Stimulated activated CD4-positive, alpha-beta T cell treated with anti-CD3 and anti-CD28 coated beads, Interleukin-15, amount 100 ng/mL, for 1 hour (primary cell): ENCODE data around the gene MAPKBP1.
A peak's percentile ranks its signal among the peaks of the same experiment; 100 is the strongest.
"Not testable (repeated sequence)": the region's sequence is repeated elsewhere in the genome, so short reads cannot be mapped to it uniquely, and the experiment has no call there.

Experiments used
- DNase-seq, 2 donors: peaks; one replicate each; pipeline ENCODE4 v3.0.0-alpha.2; 2020; ENCODE audit warnings: low read depth in 1 of 2, low spot score in 1 of 2

MAPKBP1 gene, protein sequence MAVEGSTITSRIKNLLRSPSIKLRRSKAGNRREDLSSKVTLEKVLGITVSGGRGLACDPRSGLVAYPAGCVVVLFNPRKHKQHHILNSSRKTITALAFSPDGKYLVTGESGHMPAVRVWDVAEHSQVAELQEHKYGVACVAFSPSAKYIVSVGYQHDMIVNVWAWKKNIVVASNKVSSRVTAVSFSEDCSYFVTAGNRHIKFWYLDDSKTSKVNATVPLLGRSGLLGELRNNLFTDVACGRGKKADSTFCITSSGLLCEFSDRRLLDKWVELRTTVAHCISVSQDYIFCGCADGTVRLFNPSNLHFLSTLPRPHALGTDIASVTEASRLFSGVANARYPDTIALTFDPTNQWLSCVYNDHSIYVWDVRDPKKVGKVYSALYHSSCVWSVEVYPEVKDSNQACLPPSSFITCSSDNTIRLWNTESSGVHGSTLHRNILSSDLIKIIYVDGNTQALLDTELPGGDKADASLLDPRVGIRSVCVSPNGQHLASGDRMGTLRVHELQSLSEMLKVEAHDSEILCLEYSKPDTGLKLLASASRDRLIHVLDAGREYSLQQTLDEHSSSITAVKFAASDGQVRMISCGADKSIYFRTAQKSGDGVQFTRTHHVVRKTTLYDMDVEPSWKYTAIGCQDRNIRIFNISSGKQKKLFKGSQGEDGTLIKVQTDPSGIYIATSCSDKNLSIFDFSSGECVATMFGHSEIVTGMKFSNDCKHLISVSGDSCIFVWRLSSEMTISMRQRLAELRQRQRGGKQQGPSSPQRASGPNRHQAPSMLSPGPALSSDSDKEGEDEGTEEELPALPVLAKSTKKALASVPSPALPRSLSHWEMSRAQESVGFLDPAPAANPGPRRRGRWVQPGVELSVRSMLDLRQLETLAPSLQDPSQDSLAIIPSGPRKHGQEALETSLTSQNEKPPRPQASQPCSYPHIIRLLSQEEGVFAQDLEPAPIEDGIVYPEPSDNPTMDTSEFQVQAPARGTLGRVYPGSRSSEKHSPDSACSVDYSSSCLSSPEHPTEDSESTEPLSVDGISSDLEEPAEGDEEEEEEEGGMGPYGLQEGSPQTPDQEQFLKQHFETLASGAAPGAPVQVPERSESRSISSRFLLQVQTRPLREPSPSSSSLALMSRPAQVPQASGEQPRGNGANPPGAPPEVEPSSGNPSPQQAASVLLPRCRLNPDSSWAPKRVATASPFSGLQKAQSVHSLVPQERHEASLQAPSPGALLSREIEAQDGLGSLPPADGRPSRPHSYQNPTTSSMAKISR (N-terminal part only)

DNA sequence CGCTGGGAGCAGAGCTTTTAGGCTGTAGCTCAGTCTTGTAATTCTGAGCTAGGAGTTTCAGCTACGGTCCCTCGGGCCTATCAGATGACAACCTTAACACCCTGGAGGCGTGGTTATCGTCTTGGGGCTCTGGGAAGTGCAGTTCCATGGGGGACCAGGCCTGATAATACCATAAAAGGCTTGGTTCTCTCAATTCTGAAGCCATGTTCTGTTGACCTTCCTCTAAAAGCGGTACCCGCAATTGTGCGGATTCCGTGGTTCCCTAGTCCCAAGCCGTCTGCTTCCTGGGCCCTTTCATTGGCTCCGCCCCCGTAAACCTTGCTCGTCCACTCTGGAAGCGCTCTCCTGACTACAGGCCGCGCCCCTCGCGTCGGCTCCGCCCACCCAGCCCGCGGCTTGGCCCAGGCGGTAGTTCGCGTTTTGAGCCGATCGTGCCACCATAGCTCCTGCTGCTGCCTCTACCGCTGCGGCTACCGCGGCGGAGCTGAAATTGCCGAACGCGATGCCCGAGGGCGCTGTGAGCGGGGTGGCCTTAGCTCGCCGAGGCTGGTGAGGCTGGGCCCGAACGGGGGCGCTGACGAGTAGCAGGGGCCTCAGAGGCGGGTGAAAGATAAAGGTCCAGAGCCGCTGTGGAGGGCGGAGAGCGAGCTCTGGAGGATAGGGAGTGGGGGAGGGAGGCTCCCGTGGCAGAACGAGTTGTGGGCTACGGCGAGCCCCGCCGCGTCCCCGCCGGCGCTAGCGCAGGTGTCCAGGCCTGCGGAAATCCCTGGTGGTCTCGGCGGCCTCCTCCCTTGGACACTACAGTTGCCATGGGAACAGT, at the start of gene MAPKBP1:
MAPKBP1 (plus strand) TSS at position 423 of the 820 bp plus-strand sequence. CDS start 792 bp downstream, outside the sequence.
- DNase-seq, result peak; percentile 93 to 94

DNA sequence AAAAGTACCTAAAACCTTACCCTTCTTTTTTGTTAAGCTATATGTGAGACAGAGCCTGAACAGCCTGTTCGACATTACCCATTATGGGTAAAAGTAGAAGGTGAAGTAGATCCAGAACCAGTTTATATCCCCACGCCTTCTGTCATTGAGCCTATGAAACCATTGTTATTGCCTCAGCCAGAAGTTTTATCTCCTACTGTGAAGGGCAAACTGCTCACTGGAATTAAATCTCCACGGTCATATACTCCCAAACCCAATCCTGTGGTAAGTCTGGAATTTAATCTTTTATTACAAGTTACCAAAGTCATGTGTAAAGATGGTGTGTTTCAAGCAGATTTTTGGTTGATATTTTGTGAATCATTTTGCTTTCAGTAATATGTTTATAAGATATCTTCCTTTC, 47.1 kb upstream of the MAPKBP1 start:
- DNase-seq, result no peak

DNA sequence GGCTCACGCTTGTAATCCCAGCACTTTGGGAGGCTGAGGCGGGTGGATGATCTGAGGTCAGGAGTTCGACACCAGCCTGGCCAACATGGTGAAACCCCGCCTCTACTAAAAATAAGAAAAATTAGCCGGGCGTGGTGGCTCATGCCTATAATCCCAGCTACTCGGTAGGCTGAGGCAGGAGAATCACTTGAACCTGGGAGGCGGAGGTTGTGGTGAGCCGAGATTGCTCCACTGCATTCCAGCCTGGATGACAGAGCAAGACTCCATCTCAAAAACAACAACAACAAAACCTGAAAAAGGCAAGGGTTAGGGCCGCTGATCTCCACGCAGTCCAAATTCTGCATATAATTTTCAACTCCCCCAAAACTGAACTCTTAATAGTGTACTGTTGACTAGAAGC, 46.2 kb upstream of the MAPKBP1 start:
- not testable (repeated sequence) for DNase-seq

DNA sequence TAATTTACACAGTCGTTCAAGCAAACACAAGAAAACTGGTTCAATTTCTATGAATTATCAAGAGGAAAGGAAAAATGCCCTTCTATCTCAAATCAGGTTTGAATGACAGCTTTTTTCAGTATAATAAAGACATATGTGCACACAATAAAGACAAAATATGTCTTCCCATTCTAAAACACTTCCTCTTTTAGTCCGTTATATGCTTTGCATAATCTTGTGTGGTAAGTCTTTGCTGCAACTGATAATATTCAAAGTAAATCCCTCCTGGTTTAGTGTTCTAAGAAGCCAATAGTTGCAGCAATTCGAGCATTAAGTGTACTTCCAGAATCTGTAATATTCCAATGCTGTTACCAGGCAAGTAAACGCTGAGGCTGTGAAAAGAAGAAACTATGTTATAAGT, 43.7 kb upstream of the MAPKBP1 start:
- DNase-seq, result no peak

DNA sequence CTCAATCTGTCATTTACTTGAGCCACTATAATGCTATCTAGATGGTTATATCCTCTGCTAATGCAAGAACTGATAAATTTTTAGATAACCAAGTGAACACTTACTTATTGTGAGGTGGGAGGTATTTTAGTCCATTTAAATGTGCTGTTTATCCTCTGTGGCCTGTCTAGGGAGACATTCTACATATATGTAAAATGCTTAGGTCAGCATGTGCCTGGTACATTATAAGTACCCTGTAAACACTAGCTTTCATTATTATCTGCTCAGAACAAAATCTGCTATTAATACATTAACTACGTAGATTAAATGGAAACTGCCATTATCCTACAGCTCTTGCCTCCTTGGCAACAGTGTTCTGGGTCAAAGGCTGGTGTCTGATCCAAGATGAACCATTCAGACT, 41.8 kb upstream of the MAPKBP1 start:
- DNase-seq, result no peak

DNA sequence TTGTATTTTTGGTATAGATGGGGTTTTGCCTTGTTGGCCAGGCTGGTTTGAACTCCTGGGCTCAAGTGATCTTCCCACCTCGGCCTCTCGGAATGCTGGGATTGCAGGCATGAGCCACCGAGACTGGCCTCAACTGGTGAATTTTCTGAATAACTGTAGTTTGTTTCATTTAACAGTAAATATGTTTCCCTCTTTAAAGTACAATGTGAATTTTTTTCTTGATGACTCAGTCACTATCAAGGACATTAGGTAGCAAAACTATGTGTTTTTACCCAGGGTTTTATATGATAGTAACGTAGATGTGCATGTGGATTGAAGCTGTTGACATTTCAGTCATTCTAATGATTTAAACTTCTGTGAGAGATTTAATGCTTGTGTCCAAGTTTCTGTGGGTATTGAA, 40.2 kb upstream of the MAPKBP1 start:
- DNase-seq, result no peak

DNA sequence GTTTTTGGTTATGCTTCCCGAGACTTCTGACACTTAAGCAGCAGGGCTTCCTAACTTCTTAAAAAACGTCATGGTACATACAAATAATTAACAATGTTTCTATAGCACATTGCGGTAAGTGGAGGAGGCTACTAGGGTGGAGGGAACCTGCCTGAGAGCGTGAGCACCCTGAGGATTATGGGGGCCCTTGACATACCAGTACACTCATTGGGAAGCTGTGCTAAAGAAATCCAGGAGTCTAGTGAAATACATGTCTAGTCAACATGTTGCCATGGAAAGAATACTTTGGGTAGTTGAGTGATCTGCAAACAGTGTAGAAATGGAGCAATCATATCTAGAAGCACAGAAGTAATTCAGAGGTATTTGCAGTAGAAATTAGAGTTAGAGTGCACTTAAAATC, 39.2 kb upstream of the MAPKBP1 start:
- no peak for DNase-seq

DNA sequence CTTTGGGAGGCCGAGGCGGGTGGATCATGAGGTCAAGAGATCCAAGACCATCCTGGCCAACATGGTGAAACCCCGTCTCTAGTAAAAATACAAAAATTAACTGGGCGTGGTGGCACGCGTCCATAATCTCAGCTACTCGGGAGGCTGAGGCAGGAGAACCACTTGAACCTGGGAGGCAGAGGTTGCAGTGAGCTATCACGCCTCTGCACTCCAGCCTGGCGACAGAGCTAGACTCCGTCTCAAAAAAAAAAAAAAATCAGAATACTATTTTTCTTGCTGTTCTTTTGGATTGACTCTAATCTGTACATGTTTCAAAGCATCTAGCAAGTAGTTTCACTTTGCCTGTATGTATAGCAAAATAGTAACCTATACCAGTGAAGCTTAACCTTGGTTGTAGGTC, 38.8 kb upstream of the MAPKBP1 start:
- not testable (repeated sequence) for DNase-seq

DNA sequence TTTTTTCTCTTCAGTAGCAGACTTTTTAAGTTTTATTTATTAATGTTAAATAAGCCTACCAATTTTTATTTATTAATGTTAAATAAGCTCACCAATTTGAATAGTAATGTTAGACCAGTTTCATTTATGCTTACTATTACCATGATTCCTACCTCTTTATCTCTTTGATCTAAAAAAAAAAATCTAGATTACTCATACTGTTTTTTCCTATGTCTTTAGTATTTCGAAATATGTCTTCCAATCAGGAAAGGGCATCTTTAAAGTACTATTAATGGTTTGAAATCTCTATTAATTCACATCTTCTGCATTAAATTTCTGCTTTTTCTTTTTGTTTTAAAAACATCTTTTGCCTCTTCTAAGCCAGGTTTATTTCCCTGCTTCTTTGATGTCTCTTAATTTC, 27.5 kb upstream of the MAPKBP1 start:
- no peak for DNase-seq

DNA sequence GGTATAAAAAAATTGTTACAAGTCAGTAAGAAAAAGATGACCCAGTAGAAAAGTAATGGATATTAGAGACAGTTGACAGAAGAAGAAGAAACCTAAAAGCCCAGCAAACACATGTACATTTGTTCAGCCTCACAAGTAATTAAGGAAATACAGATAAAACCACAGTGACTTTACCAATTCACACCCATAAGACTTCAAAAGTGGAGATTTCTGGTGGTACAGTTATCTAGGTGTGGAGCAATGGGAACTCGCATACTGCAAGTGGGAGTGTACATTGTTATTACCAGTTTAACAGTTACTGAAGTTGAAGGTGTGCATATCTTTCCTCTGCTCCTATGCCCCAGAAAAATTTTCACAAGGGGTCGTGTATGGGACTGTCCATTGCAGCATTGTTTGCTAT, 18.1 kb upstream of the MAPKBP1 start:
- DNase-seq, result no peak

DNA sequence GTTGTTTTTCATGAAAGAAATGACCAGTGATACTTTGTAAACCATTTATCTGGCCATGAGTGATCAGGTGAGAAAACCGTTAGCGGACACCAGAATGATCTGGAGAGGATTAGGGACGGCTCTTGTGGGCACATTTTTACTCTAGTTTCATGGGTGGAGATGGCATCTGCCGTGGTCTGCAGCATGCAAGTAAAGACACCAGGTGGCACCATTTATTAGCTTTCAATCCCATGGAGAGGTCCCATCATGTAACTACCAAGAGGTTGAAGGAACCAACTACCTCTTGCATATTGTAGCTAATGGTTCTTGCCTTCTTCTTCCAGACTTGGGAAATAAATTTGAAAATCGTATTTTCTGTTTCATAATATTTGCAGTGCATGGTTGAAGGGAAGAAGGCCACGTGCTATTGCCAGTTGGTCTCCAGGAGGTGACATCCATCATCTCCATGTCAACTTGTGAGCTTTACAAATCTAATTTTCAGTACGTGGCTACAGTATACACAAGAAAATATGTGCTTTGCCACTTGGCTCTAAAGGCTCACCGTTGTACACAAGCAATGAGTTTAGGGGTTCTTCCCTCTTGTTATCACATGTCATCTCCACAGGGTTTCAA, 1.5 kb upstream of the MAPKBP1 start:
- DNase-seq, result peak in 1 of 2 donors; percentile 13

DNA sequence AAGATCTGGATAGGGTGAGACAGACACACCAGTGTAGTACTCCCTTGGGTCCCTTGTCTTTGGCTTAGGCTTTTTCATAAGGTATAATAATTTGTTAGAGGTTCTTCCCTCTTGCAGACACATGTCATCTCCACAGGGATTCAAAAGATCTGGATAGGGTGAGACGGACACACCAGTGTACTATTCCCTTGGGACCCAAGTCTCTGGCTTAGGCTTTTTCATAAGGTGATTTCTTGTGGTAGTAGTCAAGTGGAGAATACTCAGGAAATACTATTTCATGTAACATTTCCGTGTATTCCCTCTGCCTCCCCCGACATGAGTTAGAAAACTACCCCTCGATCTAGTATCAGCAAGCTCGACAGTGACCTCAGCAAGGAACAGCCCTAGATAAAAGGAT, 954 bp upstream of the MAPKBP1 start:
- no peak for DNase-seq

DNA sequence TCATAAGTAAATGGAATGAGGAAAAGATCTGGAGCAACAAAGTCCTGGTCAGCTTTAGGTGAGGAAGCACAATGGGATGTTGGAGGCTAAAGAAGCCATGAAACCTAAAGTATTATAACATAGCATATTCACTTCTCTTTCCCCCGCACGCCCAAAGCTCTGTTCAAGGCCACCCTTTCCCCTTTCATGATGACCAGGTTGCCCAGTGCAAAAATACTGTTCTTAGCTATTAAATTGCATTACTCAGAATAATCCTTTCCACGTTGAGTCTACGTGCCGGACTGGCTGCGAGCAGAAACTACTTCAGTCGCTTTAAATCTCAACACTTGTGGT, 589 bp upstream of the MAPKBP1 start:
- DNase-seq, result no peak

DNA sequence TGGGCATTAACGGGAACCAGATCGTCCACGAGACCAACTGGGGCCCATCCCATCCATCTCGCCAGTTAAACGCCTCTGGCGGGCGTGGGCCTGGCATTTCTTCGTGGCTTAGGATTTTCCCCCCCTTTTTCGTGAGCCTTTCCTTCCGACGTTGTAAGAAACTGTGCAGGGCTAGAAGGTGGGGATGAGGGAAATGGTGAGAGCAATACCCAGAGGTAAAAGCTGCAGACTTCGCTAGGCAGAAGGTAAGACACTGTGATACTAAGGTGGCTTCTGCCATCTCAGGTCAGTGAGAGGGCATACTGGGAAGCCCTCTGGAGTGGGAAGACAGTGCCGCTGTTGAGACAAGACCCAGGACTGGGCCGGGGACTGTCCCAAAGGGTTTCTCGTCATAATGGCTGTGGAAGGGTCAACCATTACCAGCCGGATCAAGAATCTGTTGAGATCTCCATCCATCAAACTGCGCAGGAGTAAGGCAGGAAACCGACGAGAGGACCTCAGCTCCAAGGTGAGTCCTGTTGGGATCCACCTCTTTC, 666 bp downstream of the MAPKBP1 start:
- no peak for DNase-seq

DNA sequence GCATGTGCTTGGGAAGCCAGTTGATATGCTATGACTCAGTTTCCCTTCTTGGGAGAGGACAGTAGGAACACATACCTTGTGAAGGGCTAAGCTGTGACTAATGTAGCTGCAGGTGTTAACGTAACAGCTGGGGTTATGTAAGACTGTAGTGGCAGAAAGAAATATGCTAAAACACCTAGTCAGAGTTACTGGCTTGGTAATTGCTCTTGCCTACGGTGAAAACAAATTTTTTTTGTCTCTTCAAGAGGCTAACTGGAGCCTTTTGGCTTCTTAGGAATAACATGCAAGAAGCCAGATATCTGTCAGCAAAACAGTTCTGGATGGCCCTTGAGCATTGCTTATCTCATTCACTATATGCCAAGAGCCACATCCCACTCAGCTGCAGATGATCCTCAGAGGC, 1.4 kb downstream of the MAPKBP1 start:
- no peak for DNase-seq

DNA sequence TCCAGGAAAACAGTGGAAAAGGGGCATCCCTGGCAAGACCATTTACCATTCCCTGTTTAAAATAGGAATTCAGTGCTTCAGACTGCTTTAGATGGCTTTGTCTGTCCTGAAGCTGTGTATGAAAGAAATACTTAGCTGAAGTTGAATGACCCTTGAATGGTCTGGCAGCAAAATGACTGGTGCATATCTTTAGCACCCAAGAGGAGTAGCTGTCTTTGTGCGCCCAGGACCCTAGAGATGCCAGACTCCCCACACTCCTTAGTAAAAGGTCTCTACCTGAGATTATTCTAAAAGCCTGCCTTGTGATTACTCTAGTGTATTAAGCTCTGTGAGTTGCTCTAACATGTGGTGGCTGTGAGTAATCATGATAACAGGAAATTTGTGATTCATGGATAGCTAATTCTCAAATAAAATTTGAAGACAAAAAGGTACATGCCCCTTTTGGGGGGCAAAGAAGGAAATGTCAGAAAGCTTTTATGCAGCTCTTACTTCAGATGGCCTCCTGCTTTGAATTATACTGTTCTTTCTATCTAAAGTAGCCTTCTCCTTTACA, 3.2 kb downstream of the MAPKBP1 start:
- DNase-seq, result no peak

DNA sequence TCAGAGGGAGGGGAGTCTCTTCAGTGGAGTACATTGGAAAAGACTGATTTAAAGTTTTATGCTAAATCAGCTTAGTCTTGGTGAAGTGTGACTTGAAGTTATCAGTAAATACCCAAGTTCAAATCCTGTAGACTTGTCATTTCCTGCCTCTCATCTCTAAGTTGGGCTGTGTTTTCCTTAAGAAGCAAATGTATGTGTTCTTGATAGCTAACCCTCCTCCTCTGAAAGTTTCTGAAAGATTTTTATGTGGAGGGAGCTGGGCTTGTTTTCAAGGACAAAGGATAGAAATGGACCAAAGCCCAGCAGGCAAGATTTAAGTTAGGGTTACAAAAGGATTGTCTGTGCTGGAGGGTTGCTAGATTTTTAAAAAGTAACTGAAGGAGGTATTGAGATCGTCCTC, 4.2 kb downstream of the MAPKBP1 start:
- no peak for DNase-seq

DNA sequence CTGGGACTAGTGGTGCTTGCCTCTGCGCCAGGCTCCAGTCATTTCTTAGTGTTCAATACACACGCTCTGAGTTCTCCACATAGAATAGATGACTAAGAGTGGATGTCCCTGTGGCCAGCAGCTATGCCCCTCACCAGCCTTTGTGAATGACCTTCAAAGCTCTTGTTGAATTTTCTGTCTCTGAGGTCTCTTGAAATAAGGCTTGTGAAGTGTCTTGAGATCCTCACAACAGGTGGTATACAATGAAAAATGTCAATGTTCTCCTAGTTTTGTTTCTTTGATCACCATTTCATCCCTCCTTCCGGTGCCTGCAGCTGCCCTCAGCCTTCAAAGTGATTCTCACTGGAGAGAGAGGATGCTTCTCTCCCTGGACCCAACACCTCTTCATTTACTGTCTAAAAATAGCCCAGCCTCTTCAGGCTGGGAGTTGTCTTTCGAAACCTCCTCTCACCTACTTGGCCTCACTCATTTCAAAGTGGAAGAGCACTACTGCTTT, 5.4 kb downstream of the MAPKBP1 start:
- DNase-seq, result no peak

DNA sequence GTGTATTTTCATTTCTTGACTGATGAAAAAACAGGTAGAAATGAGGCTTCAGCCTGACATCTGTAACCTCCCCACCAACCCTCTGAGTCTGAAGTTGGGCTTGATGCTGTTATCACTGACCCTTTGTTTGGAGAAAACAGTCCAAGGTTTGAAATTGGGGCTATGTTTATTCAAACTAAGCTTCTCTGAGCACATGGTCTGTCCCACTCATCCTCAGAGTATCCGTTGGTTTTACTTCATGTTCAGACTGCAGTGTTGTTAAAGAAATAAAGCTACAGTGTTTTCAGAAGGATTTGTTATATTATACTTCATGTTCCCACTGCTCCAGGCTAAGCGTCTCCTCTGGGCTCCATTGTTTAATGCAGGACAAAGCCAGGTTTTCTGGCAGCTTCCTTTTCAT, 6.0 kb downstream of the MAPKBP1 start:
- no peak for DNase-seq

DNA sequence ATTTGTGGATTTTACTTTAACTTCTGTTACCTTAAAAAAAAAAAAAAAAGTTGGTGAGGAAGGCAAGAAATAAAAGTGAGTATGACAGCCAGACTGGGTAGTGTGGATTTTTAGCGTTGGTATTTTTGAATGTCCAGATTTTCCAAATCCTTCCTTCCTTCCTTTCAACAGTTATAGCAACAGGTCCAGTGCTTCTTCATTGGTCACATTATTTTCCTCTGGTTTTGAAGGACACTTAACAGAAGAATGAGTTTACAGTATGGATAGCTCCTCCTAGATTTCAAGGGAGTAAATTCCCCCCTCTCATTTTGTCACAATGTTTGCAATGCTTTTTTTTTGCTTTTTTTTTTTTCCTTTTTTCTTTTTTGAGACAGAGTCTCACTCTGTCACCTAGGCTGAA, 6.4 kb downstream of the MAPKBP1 start:
- DNase-seq, result no peak
